Measurements from ENCODE around the gene CALML3.

Gene CALML3

GRCh38 chr10:5567477-5567876, 42.7 kb downstream of the CALML3 start:
- no peak for DNase-seq (ENCODE audit: low read depth)

- no peak for DNase-seq (ENCODE audit: low read depth)
These were observed 44.2 kb downstream of the CALML3 start for GRCh38 chr10:5568984-5569383.

- DNase-seq (ENCODE audit: low read depth): no peak
These were observed 44.8 kb downstream of the CALML3 start for GRCh38 chr10:5569568-5569967.

GRCh38 chr10:5570007-5570655, 45.4 kb downstream of the CALML3 start:
- DNase-seq (ENCODE audit: low read depth): no peak

- no peak for DNase-seq (ENCODE audit: low read depth)
These were observed 46.4 kb downstream of the CALML3 start for GRCh38 chr10:5570979-5571810.

- no peak for DNase-seq (ENCODE audit: low read depth)
These were observed 47.1 kb downstream of the CALML3 start for GRCh38 chr10:5571826-5572225.

GRCh38 chr10:5573319-5573950, 48.7 kb downstream of the CALML3 start:
- DNase-seq (ENCODE audit: low read depth): no peak

GRCh38 chr10:5573968-5574641, 49.3 kb downstream of the CALML3 start:
- no peak for DNase-seq (ENCODE audit: low read depth)

GRCh38 chr10:5574642-5575131, 49.9 kb downstream of the CALML3 start:
- DNase-seq (ENCODE audit: low read depth): no peak

- no peak for DNase-seq (ENCODE audit: low read depth)
These were observed 50.4 kb downstream of the CALML3 start for GRCh38 chr10:5575144-5575481.

GRCh38 chr10:5575482-5576153, 50.9 kb downstream of the CALML3 start:
- DNase-seq (ENCODE audit: low read depth): no peak

GRCh38 chr10:5576154-5576748, 51.5 kb downstream of the CALML3 start:
- DNase-seq (ENCODE audit: low read depth): no peak
